Measurements from ENCODE around the gene NWD2. TPM values are rescaled to one million over a fixed set of nuclear protein-coding genes. Genes with fewer than 3 reads are reported as not detected.

Gene NWD2
- total RNA-seq, 1 experiment from 2014 or later, result not detected

DNA sequence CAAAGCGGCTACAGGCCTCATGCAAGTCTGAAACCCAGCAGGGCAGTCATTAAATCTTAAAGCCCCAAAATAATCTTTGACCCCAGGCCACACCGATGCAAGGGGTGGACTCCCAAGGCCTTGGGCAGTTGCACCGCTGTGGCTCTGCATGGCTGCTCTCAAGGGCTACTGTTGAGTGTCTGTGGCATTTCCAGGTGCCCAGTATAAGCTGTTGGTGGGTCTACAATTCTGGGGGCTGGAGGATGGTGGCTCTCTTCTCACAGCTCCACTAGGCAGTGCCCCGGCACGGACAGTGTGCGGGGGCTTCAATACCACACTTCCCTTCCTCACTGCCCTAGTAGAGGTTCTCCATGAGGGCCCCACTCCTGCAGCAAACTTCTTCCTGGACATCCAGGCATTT lies 60.1 kb downstream of the NWD2 start:
- Histone ChIP-seq H3K9me3 (ENCODE audit: control insufficient read depth, low read depth, low read length) (no peaks in the 10 kb centered on the region), H3K18ac (ENCODE audit: insufficient read length, low read depth, low read length) (no peak overlapping the region), H2BK120ac (ENCODE audit: low read depth, low read length, poor library complexity, severe bottlenecking) (no peak overlapping the region), H3K4ac (ENCODE audit: low read depth, low read length) (no peak overlapping the region), H2BK12ac (ENCODE audit: insufficient read length, low read depth, low read length) (no peak overlapping the region), H3K79me2 (ENCODE audit: insufficient read depth, low read length) (no peaks in the 10 kb centered on the region), H3K56ac (ENCODE audit: insufficient read length, low read depth, low read length) (no peak overlapping the region), H2AK5ac (ENCODE audit: insufficient read length, low read length) (no peak overlapping the region), H2BK5ac (ENCODE audit: insufficient read length, low read length) (no peak overlapping the region), H3K79me1 (ENCODE audit: insufficient read depth, low read depth, low read length, poor library complexity, severe bottlenecking) (no peaks in the 10 kb centered on the region), H3K9ac (ENCODE audit: extremely low read depth, insufficient read length, low read length) (no peak overlapping the region), H3K4me1 (ENCODE audit: insufficient read depth, low read length) (no peaks in the 10 kb centered on the region), H3K23ac (ENCODE audit: insufficient read length, low read depth, low read length) (no peak overlapping the region), H3K14ac (ENCODE audit: insufficient read depth, low read length) (no peak overlapping the region), H3K27ac (ENCODE audit: insufficient read length, low read depth, low read length) (no peak overlapping the region), H2BK20ac (ENCODE audit: low read depth, low read length, poor library complexity, severe bottlenecking) (no peak overlapping the region), H4K5ac (ENCODE audit: insufficient read length, low read depth, low read length) (no peak overlapping the region), H4K20me1 (ENCODE audit: control insufficient read depth, insufficient read depth, insufficient read length) (no peaks in the 10 kb centered on the region), H4K91ac (ENCODE audit: insufficient read length, low read depth, low read length) (no peak overlapping the region), H2BK15ac (ENCODE audit: low read depth, low read length) (no peak overlapping the region), H4K8ac (replicated peaks; ENCODE audit: insufficient read length, low read depth, low read length) (no peak overlapping the region), H2AFZ (ENCODE audit: low read length) (no peak overlapping the region), H3K27me3 (ENCODE audit: insufficient read depth, low read length) (no peaks in the 10 kb centered on the region), H3K4me2 (ENCODE audit: insufficient read depth, insufficient read length, low read length) (no peak overlapping the region), H3T11ph (ENCODE audit: low read length) (no peak overlapping the region), H3K23me2 (ENCODE audit: insufficient read length, low read depth, low read length, poor library complexity, severe bottlenecking) (no peaks in the 10 kb centered on the region)
- peaks cover 33 to 35% of the 10 kb centered on the region in 2 experiments for H3K9me3 Mint-ChIP-seq
- H3K27me3 Mint-ChIP-seq (ENCODE audit: low read depth), result peaks cover 2% of the 10 kb centered on the region; the same call in 1 of the 2 replicates
- H3K27ac Mint-ChIP-seq, result no peak overlapping the region
- peaks cover 10 to 23% (median 15%) of the 10 kb centered on the region in 3 experiments for H3K36me3 Mint-ChIP-seq (ENCODE audit: insufficient read depth in 1 of 3, low read depth in 3 of 3)
- no CpG with 5 or more reads among the region's 6 CpGs for WGBS (ENCODE audit: extremely low coverage, insufficient read length, low lambda C conversion rate)
- TF ChIP-seq, protein P1, sequence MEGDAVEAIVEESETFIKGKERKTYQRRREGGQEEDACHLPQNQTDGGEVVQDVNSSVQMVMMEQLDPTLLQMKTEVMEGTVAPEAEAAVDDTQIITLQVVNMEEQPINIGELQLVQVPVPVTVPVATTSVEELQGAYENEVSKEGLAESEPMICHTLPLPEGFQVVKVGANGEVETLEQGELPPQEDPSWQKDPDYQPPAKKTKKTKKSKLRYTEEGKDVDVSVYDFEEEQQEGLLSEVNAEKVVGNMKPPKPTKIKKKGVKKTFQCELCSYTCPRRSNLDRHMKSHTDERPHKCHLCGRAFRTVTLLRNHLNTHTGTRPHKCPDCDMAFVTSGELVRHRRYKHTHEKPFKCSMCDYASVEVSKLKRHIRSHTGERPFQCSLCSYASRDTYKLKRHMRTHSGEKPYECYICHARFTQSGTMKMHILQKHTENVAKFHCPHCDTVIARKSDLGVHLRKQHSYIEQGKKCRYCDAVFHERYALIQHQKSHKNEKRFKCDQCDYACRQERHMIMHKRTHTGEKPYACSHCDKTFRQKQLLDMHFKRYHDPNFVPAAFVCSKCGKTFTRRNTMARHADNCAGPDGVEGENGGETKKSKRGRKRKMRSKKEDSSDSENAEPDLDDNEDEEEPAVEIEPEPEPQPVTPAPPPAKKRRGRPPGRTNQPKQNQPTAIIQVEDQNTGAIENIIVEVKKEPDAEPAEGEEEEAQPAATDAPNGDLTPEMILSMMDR (conservative IDR thresholded peaks at IDR 0.05), result no peak
- no peak overlapping the region for H3K4me3 Mint-ChIP-seq
- H3K4me1 Mint-ChIP-seq, result no peaks in the 10 kb centered on the region
- no peak for DNase-seq

Measured in H9 (cell line).